ENCODE measurements around the gene PRSS1. TPM values are rescaled to one million over a fixed set of nuclear protein-coding genes. Genes with fewer than 3 reads are reported as not detected.
"Not testable (repeated sequence)": the region's sequence is repeated elsewhere in the genome, so short reads cannot be mapped to it uniquely, and the experiment has no call there.

Gene PRSS1
- polyA plus RNA-seq, 1 experiment = not detected

- Histone ChIP-seq H3K4me3 (ENCODE audit: low read depth, low read length) (no peak overlapping the region), H3K27ac (ENCODE audit: low read depth, low read length) (no peak overlapping the region), H3K27me3 (ENCODE audit: control insufficient read depth, insufficient read depth, low read length) (peaks cover 4% of the 10 kb centered on the region), H3K9me3 (ENCODE audit: control insufficient read depth, insufficient read depth, low read length) (no peaks in the 10 kb centered on the region)
- ChIA-PET POLR2A (no interaction called here), CTCF (interaction anchor here (0.9 to 1.9 kb wide), 3 partner anchors 8 to 417 kb away, joined by 4 to 6 read pairs (median 5); no protein-coding TSS in a partner anchor)
- TF ChIP-seq CTCF (IDR thresholded peaks at IDR 0.05; ENCODE audit: low read depth, low read length) = no peak
- no peak for DNase-seq (ENCODE audit: low read depth, low spot score)
Observed at GRCh38 chr7:142774826-142775225, 25.6 kb downstream of the PRSS1 start.

GRCh38 chr7:142775351-142776115 is 26.3 kb downstream of the PRSS1 start:
- H3K27ac ChIP-seq (ENCODE audit: low read depth, low read length); H3K4me3 ChIP-seq (ENCODE audit: low read depth, low read length); POLR2A ChIA-PET; DNase-seq (ENCODE audit: low read depth, low spot score); H3K27me3 ChIP-seq (ENCODE audit: control insufficient read depth, insufficient read depth, low read length); H3K9me3 ChIP-seq (ENCODE audit: control insufficient read depth, insufficient read depth, low read length): not testable (repeated sequence)
- CTCF ChIA-PET = interaction anchor here (1.6 to 1.9 kb wide), 2 partner anchors 172 to 418 kb away, joined by 4 to 5 read pairs; no protein-coding TSS in a partner anchor

GRCh38 chr7:142776206-142776844 is 27.1 kb downstream of the PRSS1 start:
- no peak for TF ChIP-seq CTCF (IDR thresholded peaks at IDR 0.05; ENCODE audit: low read depth, low read length)
- no peaks in the 10 kb centered on the region for H3K9me3 ChIP-seq (ENCODE audit: control insufficient read depth, insufficient read depth, low read length)
- CTCF ChIA-PET = interaction anchor here (1.1 to 1.3 kb wide), 5 partner anchors 64 to 261 kb away, joined by 3 to 6 read pairs (median 4); no protein-coding TSS in a partner anchor
- no peak for DNase-seq (ENCODE audit: low read depth, low spot score)
- POLR2A ChIA-PET = no interaction called here
- H3K27me3 ChIP-seq (ENCODE audit: control insufficient read depth, insufficient read depth, low read length) = no peaks in the 10 kb centered on the region
- H3K27ac ChIP-seq (ENCODE audit: low read depth, low read length) = no peak overlapping the region
- no peak overlapping the region for H3K4me3 ChIP-seq (ENCODE audit: low read depth, low read length)

GRCh38 chr7:142776845-142777225 is 27.6 kb downstream of the PRSS1 start:
- H3K4me3 ChIP-seq (ENCODE audit: low read depth, low read length); POLR2A ChIA-PET; H3K27ac ChIP-seq (ENCODE audit: low read depth, low read length); DNase-seq (ENCODE audit: low read depth, low spot score); H3K9me3 ChIP-seq (ENCODE audit: control insufficient read depth, insufficient read depth, low read length); H3K27me3 ChIP-seq (ENCODE audit: control insufficient read depth, insufficient read depth, low read length): not testable (repeated sequence)
- CTCF ChIA-PET = interaction anchor here (1.1 to 1.3 kb wide), 5 partner anchors 64 to 261 kb away, joined by 3 to 6 read pairs (median 4); no protein-coding TSS in a partner anchor

- H3K27ac ChIP-seq (ENCODE audit: low read depth, low read length) = no peak overlapping the region
- no peak for TF ChIP-seq CTCF (IDR thresholded peaks at IDR 0.05; ENCODE audit: low read depth, low read length)
- ChIA-PET POLR2A (no interaction called here), CTCF (interaction anchor here (1.1 to 1.3 kb wide), 5 partner anchors 65 to 262 kb away, joined by 3 to 6 read pairs (median 4); no protein-coding TSS in a partner anchor)
- DNase-seq (ENCODE audit: low read depth, low spot score) = no peak
- H3K9me3 ChIP-seq (ENCODE audit: control insufficient read depth, insufficient read depth, low read length) = no peaks in the 10 kb centered on the region
- no peaks in the 10 kb centered on the region for H3K27me3 ChIP-seq (ENCODE audit: control insufficient read depth, insufficient read depth, low read length)
- no peak overlapping the region for H3K4me3 ChIP-seq (ENCODE audit: low read depth, low read length)
Observed at GRCh38 chr7:142777318-142777717, 28.0 kb downstream of the PRSS1 start.
